HEK293 (cell line): Measurements from ENCODE around the gene HTRA1.

Experiments
- CTCF ChIA-PET: fragments of 350-600 bp; formaldehyde crosslinking; extraction: SDS; loops from one replicate; lab custom pipeline; 2021; ENCODE audit warnings: antibody characterized with exemption; lab: Yijun Ruan, JAX
- POLR2A ChIA-PET: fragments of 300-600 bp; formaldehyde crosslinking; extraction: SDS; loops from one replicate; lab custom pipeline; 2020; ENCODE audit warnings: antibody characterized with exemption, inconsistent platforms; lab: Yijun Ruan, JAX
- H3K27ac ChIP-seq: fragments of 200-500 bp; sonication (Bioruptor generic); 2 replicates; pipeline ENCODE4 v1.5.1; 2014; ENCODE audit warnings: low read depth, low read length, control low read depth, inconsistent platforms; ENCODE audit errors: extremely low read depth
- H3K36me3 ChIP-seq, 2 experiments: fragments of 200-500 bp in 1 of 2; sonication (Bioruptor generic) in 1 of 2; 1 replicate in 1 of 2; 2 replicates in 1 of 2; pipeline ENCODE4 v1.5.1; 2014 to 2017; ENCODE audit warnings: inconsistent platforms in 2 of 2, low read length in 2 of 2; ENCODE audit not compliant: control insufficient read depth in 2 of 2, insufficient read depth in 1 of 2
- H3K4me1 ChIP-seq: fragments of 200-500 bp; sonication (Bioruptor generic); 2 replicates; pipeline ENCODE4 v1.5.1; 2014; ENCODE audit warnings: mild to moderate bottlenecking, low read length, inconsistent platforms; ENCODE audit not compliant: control insufficient read depth, insufficient read depth
- H3K4me3 ChIP-seq: 2 replicates; pipeline ENCODE4 v1.5.1; 2011; ENCODE audit warnings: low read depth, mild to moderate bottlenecking, control low read depth, low read length, moderate library complexity
- H3K9me3 ChIP-seq: fragments of 200-500 bp; sonication (Bioruptor generic); 2 replicates; pipeline ENCODE4 v1.5.1; 2014; ENCODE audit warnings: low read depth, low read length, inconsistent platforms; ENCODE audit not compliant: control insufficient read depth, insufficient read depth
- EGR2 ChIP-seq: fragments of 450-650 bp; formaldehyde crosslinking; IDR thresholded peaks from 2 replicates; pipeline ENCODE4 v1.5.1; 2016; ENCODE audit warnings: low read depth, missing biosample characterization, missing genetic modification characterization
- GLI2 ChIP-seq: fragments of 450-650 bp; formaldehyde crosslinking; IDR thresholded peaks from 2 replicates; pipeline ENCODE4; 2017; ENCODE audit warnings: missing biosample characterization, missing genetic modification characterization, low read depth, borderline replicate concordance
- KLF1 ChIP-seq: fragments of 450-650 bp; formaldehyde crosslinking; IDR thresholded peaks from 2 replicates; pipeline ENCODE4 v1.5.1; 2016; ENCODE audit warnings: missing biosample characterization, missing genetic modification characterization
- KLF17 ChIP-seq: fragments of 450-650 bp; formaldehyde crosslinking; IDR thresholded peaks from 2 replicates; pipeline ENCODE4 v1.5.1; 2016; ENCODE audit warnings: missing biosample characterization, missing genetic modification characterization
- PRDM1 ChIP-seq: fragments of 450-650 bp; formaldehyde crosslinking; IDR thresholded peaks from 2 replicates; pipeline ENCODE4; 2016; ENCODE audit warnings: missing biosample characterization, missing genetic modification characterization
- SP7 ChIP-seq: fragments of 450-650 bp; formaldehyde crosslinking; IDR thresholded peaks from 2 replicates; pipeline ENCODE4 v1.5.1; 2016; ENCODE audit warnings: missing biosample characterization, missing genetic modification characterization
- ZEB2 ChIP-seq: fragments of 450-650 bp; formaldehyde crosslinking; IDR thresholded peaks from 2 replicates; pipeline ENCODE4 v1.5.1; 2016; ENCODE audit warnings: missing biosample characterization, missing genetic modification characterization
- ZNF169 ChIP-seq: fragments of 450-650 bp; formaldehyde crosslinking; IDR thresholded peaks from 2 replicates; pipeline ENCODE4 v1.5.1; 2016; ENCODE audit warnings: missing biosample characterization, missing genetic modification characterization
- ZNF184 ChIP-seq: fragments of 450-650 bp; IDR thresholded peaks from 2 replicates; pipeline ENCODE4 v1.5.1; 2018; ENCODE audit warnings: missing biosample characterization, mild to moderate bottlenecking, missing genetic modification characterization
- ZNF223 ChIP-seq: fragments of 450-650 bp; formaldehyde crosslinking; IDR thresholded peaks from 2 replicates; pipeline ENCODE4 v1.5.1; 2016; ENCODE audit warnings: missing biosample characterization, missing genetic modification characterization
- ZNF311 ChIP-seq: fragments of 450-650 bp; formaldehyde crosslinking; IDR thresholded peaks from 2 replicates; pipeline ENCODE4 v1.5.1; 2017; ENCODE audit warnings: missing biosample characterization, missing genetic modification characterization, borderline replicate concordance
- ZNF335 ChIP-seq: fragments of 450-650 bp; formaldehyde crosslinking; conservative IDR thresholded peaks from 2 replicates; pipeline ENCODE4 v1.5.1; 2016; ENCODE audit warnings: missing biosample characterization, missing genetic modification characterization
- ZNF354C ChIP-seq: fragments of 450-650 bp; formaldehyde crosslinking; IDR thresholded peaks from 2 replicates; pipeline ENCODE4 v1.5.1; 2016; ENCODE audit warnings: missing biosample characterization, missing genetic modification characterization, low read depth, borderline replicate concordance
- ZNF37A ChIP-seq: fragments of 450-650 bp; IDR thresholded peaks from 2 replicates; pipeline ENCODE4 v1.5.1; 2018; ENCODE audit warnings: missing biosample characterization, missing genetic modification characterization
- ZNF473 ChIP-seq: fragments of 450-650 bp; formaldehyde crosslinking; IDR thresholded peaks from 2 replicates; pipeline ENCODE4 v1.5.1; 2017; ENCODE audit warnings: missing biosample characterization, missing genetic modification characterization
- ZNF513 ChIP-seq: fragments of 450-650 bp; IDR thresholded peaks from 2 replicates; pipeline ENCODE4 v1.5.1; 2018; ENCODE audit warnings: missing biosample characterization, missing genetic modification characterization
- ZNF677 ChIP-seq: fragments of 450-650 bp; IDR thresholded peaks from 2 replicates; pipeline ENCODE4 v1.5.0; 2018; ENCODE audit warnings: missing biosample characterization, mild to moderate bottlenecking, missing genetic modification characterization, moderate library complexity
- TF ChIP-seq, protein P1 (sequence below): fragments of 450-650 bp; formaldehyde crosslinking; IDR thresholded peaks from 2 replicates; pipeline ENCODE4 v1.5.1; 2016; ENCODE audit warnings: missing biosample characterization, missing genetic modification characterization
- TF ChIP-seq, protein P2 (sequence below): fragments of 450-650 bp; formaldehyde crosslinking; IDR thresholded peaks from 2 replicates; pipeline ENCODE4 v1.5.1; 2016; ENCODE audit warnings: missing biosample characterization, missing genetic modification characterization
- TF ChIP-seq, protein P3 (sequence below): fragments of 450-650 bp; formaldehyde crosslinking; IDR thresholded peaks from 2 replicates; pipeline ENCODE4 v1.5.1; 2016; ENCODE audit warnings: missing biosample characterization, missing genetic modification characterization

HTRA1 gene

DNA sequence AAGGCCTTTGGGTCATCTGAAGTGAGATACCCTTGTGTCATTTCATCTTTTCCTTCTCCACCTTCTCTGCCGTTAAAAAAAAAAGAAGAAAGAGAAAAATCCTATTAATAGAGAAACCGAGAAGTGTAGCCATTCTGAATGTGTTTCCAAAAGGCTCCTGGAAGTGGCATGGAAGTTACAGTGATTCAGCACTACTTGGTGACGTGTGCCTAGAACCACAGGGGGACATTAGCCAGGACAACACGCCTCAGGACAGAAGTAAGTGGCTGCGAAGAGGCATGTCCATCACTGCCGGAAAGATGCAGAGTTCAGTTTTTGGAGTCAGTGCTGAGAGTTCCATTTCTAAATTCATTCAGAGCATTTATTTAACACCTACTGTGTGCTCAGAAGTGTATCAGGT is 6.3 kb downstream of the HTRA1 start:
- H3K4me1 ChIP-seq, result 0 out of 2 replicates have a peak, but pooled peaks cover 2% of the 10 kb centered on the region
- no peak overlapping the region for H3K4me3 ChIP-seq
- no peaks in the 10 kb centered on the region for H3K36me3 ChIP-seq
- no peaks in the 10 kb centered on the region for H3K9me3 ChIP-seq
- no peak overlapping the region for H3K27ac ChIP-seq
- TF ChIP-seq ZNF169 (no peak), ZNF473 (tag by site-specific recombination) (no peak), GLI2 (tag by site-specific recombination) (no peak)
- TF ChIP-seq, protein P1, sequence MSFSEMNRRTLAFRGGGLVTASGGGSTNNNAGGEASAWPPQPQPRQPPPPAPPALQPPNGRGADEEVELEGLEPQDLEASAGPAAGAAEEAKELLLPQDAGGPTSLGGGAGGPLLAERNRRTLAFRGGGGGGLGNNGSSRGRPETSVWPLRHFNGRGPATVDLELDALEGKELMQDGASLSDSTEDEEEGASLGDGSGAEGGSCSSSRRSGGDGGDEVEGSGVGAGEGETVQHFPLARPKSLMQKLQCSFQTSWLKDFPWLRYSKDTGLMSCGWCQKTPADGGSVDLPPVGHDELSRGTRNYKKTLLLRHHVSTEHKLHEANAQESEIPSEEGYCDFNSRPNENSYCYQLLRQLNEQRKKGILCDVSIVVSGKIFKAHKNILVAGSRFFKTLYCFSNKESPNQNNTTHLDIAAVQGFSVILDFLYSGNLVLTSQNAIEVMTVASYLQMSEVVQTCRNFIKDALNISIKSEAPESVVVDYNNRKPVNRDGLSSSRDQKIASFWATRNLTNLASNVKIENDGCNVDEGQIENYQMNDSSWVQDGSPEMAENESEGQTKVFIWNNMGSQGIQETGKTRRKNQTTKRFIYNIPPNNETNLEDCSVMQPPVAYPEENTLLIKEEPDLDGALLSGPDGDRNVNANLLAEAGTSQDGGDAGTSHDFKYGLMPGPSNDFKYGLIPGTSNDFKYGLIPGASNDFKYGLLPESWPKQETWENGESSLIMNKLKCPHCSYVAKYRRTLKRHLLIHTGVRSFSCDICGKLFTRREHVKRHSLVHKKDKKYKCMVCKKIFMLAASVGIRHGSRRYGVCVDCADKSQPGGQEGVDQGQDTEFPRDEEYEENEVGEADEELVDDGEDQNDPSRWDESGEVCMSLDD, result no peak
- TF ChIP-seq, all 188 proteins: peak for 0
- CTCF ChIA-PET, result no interaction called here
- POLR2A ChIA-PET, result interaction anchor here (1.2 kb wide), 1 partner anchor 12 kb away, joined by 5 read pairs; no protein-coding TSS in a partner anchor

DNA sequence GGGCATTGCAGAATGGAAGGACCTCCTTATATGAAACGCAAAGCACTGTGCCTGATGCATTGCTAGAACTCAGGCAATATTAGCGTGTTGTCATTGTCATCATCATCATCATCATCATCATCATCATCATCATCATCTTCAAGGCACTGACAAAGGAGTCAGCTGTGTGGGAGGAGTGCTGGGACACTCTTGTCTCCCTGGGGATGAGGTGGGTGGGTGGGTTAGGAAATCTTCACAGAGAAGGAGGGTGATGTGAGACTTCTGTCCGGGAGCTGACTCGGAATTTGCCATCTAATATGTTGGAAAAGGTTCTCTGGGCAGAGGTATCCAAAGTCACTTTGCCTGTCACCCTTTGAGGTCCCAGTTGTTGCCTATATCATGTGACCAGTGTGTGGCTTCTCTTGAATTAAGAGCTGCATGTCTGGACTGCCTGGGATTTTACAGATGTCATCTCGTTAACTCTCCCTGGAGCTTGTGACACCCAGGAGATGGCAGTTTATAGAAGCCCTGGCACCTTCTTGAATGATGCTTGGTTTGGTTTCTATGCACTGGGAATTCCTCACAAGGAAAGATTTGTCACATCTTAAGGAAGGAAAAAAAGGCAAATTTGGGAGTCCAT is 7.1 kb downstream of the HTRA1 start:
- Histone ChIP-seq H3K9me3 (no peaks in the 10 kb centered on the region), H3K4me1 (0 out of 2 replicates have a peak, but pooled peaks cover 2% of the 10 kb centered on the region), H3K27ac (no peak overlapping the region), H3K36me3 (no peaks in the 10 kb centered on the region), H3K4me3 (no peak overlapping the region)
- POLR2A ChIA-PET, result interaction anchor here (1.0 to 1.2 kb wide), 2 partner anchors 11 to 36 kb away, joined by 4 to 5 read pairs; no protein-coding TSS in a partner anchor
- peak; percentile 96 for TF ChIP-seq ZNF513 (tag by site-specific recombination)
- TF ChIP-seq ZNF223, result no peak
- CTCF ChIA-PET, result interaction anchor here (0.5 to 1.3 kb wide), 3 partner anchors 34 to 199 kb away, joined by 3 to 6 read pairs (median 4); no protein-coding TSS in a partner anchor

- H3K4me3 ChIP-seq, result no peak overlapping the region
- no peak overlapping the region for H3K27ac ChIP-seq
- no peaks in the 10 kb centered on the region for H3K36me3 ChIP-seq
- 0 out of 2 replicates have a peak, but pooled peaks cover 2% of the 10 kb centered on the region for H3K4me1 ChIP-seq
- ChIA-PET CTCF (interaction anchor here (0.5 to 1.3 kb wide), 4 partner anchors 18 to 200 kb away, joined by 3 to 6 read pairs (median 4); no protein-coding TSS in a partner anchor), POLR2A (interaction anchor here (1.0 to 1.2 kb wide), 2 partner anchors 10 to 35 kb away, joined by 4 to 5 read pairs; no protein-coding TSS in a partner anchor)
- no peaks in the 10 kb centered on the region for H3K9me3 ChIP-seq
- TF ChIP-seq EGR2 (no peak), ZNF37A (tag by site-specific recombination) (no peak), ZNF223 (no peak), ZNF335 (tag by site-specific recombination) (peak; percentile 46), ZNF311 (no peak), KLF1 (tag by site-specific recombination) (no peak), ZNF354C (tag by site-specific recombination) (no peak), SP7 (tag by site-specific recombination) (peak; percentile 47; the same call in 1 of the 2 replicates), KLF17 (no peak), ZNF677 (tag by site-specific recombination) (0 out of 2 replicates have a peak, but pooled peaks have one; percentile 48), ZEB2 (tag by site-specific recombination) (0 out of 2 replicates have a peak, but pooled peaks have one; percentile 28), PRDM1 (0 out of 2 replicates have a peak, but pooled peaks have one; percentile 9), ZNF184 (tag by site-specific recombination) (0 out of 2 replicates have a peak, but pooled peaks have one; percentile 42)
- TF ChIP-seq, protein P2, sequence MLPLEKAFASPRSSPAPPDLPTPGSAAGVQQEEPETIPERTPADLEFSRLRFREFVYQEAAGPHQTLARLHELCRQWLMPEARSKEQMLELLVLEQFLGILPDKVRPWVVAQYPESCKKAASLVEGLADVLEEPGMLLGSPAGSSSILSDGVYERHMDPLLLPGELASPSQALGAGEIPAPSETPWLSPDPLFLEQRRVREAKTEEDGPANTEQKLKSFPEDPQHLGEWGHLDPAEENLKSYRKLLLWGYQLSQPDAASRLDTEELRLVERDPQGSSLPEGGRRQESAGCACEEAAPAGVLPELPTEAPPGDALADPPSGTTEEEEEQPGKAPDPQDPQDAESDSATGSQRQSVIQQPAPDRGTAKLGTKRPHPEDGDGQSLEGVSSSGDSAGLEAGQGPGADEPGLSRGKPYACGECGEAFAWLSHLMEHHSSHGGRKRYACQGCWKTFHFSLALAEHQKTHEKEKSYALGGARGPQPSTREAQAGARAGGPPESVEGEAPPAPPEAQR (tag by site-specific recombination), result no peak
- TF ChIP-seq, protein P3, sequence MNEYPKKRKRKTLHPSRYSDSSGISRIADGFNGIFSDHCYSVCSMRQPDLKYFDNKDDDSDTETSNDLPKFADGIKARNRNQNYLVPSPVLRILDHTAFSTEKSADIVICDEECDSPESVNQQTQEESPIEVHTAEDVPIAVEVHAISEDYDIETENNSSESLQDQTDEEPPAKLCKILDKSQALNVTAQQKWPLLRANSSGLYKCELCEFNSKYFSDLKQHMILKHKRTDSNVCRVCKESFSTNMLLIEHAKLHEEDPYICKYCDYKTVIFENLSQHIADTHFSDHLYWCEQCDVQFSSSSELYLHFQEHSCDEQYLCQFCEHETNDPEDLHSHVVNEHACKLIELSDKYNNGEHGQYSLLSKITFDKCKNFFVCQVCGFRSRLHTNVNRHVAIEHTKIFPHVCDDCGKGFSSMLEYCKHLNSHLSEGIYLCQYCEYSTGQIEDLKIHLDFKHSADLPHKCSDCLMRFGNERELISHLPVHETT, result 0 out of 2 replicates have a peak, but pooled peaks have one; percentile 31
Measured at GRCh38 chr10:122468926-122469781, 7.8 kb downstream of the HTRA1 start.
